NOMO-1 treated with DMSO at 0.1 percent for 48 hours (cell line): ENCODE data around the gene TOMM70.
"Not testable (repeated sequence)": the region's sequence is repeated elsewhere in the genome, so short reads cannot be mapped to it uniquely, and the experiment has no call there.

Source experiments
- DNase-seq: peaks from one replicate; lab custom pipeline; 2025; ENCODE audit not compliant: unreplicated experiment; lab: John Stamatoyannopoulos, UW

The TOMM70 gene

DNA sequence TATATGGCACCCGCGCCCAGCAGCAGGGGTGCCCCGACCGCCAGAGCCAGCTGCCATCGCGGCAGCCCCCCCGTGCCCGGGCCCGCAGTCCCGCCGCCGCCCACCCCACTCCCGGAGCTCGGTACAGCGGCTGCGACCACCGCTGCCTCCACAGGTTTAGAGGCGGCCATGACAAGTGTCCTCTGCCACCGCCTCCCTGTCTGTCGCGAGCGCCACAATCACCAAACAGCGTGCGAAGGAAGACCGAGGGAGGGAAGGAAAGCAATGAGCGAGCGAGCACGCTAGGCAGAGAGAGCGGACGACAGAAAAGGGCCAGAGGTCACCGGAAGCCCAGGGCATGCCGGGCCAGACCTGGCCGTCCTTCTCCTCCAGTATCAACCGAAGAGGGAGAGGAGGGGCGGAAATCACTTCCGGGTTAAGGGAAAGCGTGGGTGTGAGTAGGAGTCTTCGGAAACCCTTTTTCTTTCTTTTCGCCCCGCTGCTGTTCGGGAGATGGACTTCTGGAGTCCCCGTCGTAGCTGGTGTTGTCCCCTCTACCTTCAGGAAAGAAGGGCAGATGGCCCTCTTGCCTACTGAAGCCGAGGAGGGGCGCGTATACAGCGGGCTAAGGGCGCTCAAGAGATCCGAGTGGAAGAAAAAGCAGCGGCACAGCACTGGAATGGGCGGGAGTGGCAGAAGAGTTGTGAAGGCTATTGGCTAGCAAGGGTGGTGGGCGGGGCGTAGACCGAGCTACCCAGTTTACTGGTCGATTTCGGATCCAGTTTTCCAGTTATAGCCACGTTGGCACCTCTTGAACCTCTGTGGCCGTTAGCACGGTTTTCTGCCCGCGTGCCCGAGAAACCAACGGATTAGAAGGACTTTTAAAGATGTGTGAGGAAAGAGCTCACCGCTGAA lies at the start of gene TOMM70, which contains the start of gene LNP1:
TSS of gene TOMM70 (minus strand) at position 310 of the 894 bp plus-strand sequence. CDS start at position 170, 140 bp downstream.
TSS of gene LNP1 (plus strand) at position 760 of the 894 bp plus-strand sequence. CDS start 28,191 bp downstream, outside the sequence.
- DNase-seq = peak; percentile 96

DNA sequence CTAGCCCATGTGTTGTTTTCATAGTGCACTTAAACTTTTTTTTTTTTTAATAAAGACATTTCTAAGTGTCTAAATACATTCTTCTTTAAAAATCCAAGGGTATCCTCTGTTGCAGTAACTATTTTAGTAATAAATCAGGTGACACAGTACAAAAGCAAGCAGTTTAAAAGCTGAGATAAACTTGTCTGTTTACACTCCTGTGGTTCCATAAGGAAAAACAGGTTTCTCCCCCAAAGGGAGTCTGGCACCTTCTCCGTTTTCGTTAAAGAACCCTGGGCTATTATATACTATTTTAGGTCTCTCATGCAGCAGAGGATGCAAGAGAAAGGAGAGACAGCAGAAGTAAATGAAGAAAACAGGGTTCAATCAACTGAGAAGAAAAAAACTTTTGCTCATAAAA lies 48.3 kb upstream of the TOMM70 start:
- DNase-seq = no peak

DNA sequence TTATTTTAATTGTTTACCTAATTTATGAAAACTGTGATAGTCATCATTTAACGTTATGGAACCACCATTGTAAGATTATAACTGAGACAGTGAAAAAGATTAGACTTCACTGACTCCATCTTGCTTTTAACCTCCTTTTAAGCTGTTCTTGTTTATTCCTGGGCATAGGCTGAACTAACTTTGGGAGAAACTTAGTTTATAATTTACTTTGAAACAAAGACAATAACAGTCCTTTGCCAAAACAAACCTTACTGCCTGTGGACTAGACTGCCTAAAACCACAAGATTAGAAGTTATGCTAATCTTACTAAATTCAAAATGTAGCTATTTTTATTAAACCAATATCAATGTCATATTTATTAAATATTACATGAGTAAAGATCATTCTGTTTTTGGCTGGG lies 47.2 kb upstream of the TOMM70 start:
- DNase-seq = no peak

DNA sequence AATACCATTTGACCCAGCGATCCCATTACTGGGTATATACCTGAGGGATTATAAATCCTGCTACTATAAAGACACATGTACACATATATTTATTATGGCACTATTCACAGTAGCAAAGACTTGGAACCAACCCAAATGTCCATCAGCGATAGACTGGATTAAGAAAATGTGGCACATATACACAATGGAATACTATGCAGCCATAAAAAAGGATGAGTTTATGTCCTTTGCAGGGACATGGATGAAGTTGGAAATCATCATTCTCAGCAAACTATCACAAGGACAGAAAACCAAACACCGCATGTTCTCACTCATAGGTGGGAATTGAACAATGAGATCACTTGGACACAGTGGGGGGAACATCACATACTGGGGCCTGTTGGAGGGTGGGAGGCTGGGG lies 46.2 kb upstream of the TOMM70 start:
- not testable (repeated sequence) for DNase-seq

DNA sequence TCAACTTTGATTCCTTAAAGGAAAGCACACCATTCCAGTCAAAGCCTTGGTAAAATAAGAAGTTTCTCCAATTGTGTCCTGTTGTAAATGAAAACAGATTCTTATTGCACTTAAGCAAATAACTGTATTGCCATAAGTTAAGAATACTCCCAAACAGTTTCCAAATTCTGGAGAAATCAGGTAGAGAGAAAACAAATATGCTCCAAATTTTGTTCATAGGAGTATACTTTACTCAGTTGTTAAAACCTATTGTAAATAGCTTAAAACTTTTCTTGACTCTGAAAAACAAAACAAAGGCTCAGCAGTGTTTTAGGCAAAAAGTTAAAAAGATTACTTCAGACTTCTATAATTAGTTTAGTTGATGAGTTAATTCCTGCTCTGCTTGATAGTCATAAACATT lies 42.8 kb upstream of the TOMM70 start:
- no peak for DNase-seq

DNA sequence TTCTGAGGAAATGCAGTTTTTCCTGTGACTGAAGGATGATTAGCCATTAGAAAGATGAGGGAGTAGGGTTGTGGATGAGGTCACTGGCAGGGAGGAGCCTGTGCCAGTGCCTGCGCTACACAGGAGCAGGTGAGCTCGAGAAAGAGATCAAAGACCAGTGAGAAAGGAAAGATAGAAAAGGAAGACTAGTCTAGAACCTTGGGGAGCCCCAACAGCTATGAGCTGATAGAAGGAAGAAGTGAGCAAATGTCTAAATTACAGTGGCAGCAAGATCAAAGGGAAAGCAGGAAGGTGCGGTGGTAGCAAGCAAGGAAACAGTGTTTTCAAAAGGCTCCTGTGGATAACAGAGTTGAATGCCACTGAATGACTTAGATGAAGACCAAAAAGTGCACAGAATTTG lies 40.0 kb upstream of the TOMM70 start:
- no peak for DNase-seq

DNA sequence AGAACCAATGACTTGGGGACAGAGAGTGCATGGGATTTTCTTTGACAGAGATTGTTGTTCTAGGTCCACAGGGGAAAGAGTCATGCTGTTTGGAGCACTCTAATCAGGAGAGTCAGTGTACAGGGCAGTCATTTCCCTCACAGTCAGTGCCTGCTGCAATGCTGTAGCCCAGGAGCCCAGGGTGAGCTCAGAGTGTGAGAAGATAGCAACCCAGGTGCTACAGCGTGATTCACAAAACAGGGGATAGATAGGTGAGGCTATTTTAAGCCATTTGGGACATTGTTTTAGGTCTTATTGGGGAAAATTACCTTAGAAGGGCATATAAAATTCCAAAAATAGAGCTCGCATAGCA lies 37.7 kb upstream of the TOMM70 start:
- no peak for DNase-seq

DNA sequence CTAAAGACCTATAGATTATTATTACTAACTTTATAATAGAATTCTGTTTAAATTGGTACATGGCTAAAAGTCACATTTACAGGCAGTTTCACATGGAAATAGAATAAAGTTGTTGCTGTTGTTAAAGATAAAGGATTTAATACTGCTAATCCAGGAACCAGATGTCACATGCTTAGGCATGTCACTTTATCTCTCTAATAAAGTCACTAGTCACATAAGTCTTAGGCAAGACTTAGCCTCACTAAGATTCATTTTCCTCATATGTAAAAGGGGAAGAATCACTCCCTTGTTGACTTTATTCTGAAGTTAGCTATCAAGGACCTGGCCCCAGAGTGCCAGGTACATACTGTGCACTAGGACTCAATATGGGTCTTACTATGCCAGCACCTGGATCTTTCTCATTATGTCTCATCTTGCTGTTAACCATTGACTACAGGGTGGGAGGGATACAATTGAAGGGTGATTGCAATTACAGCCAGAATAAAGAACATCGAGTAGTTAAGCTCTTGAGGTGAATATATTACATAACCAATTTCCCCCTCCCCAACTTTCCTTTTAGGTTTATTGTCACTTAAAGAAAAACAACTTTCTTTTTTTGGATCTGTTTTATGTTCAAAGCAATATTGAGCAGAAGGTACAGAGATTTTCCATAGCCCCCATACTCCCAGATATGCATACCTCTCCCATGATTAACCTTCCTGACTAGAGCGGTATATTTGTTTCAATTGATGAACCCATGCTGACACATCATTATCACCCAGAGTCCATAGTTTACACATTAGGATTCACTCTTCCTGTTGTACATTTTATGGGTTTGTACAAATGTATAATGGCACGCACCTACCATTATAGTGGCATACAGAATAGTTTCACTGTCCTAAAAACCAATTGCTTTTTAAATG lies 37.1 kb upstream of the TOMM70 start:
- DNase-seq = peak; percentile 0

DNA sequence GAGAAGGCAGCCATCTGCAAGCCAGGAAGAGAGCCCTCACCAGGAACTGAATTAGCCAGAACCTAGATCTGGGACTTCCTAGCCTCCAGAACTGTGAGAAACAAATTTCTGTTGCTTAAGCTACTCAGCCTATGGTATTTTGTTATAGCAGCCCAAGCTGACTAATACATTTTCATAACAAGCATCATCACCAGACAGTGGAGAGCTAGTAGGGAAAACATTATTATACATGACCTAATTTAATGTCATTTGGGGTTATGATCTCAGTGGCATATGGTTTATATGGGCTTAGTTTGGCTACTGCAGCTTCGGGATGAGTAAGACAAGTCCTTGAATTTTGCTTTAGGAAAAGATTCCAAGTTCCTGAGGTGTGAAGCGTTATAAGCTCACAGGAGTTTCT lies 36.1 kb upstream of the TOMM70 start:
- DNase-seq = no peak

DNA sequence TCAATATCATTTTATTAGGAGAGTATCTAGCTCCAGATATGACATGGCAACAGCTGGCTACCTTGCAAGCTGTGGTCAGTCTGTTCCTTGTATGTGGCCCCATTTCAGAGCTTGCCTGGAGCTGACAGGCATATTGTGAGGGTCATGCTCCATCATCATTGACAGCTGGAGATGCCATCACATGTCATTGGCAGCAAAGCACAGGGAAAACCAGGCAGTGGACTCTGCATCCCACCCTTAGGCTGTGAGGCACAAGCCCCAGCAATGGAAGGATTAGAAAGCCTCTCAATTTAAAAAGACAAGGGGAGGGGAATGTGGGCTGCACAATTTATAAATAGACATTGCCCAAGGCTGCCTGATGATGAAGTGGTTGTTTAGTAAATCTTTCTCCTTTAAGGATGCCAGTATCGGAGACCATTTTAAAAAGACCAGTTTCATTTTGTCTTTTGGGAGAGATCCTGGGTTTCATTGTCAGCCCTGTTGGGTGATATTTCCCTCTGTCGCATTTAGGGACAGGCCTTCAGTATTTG lies 28.4 kb upstream of the TOMM70 start:
- no peak for DNase-seq

DNA sequence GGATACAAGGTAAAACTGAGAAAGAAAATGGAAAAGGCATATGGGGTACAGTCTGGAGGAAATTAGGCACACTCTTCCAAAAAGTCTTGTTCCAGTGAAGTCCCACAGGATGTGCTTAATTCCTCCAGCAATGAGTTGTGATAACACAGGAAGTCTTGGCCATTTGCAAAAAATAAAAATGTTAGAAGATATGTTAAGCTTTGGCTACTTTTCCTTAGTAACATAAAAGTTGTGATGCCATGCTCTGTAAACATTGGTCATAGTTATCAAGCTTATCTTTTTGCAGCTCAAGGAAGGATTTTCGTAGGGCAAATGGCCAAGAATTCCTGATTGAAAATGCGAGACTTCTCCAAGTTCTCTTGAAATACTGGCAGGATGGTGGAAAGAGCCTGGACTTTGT lies 26.8 kb upstream of the TOMM70 start:
- DNase-seq = no peak

DNA sequence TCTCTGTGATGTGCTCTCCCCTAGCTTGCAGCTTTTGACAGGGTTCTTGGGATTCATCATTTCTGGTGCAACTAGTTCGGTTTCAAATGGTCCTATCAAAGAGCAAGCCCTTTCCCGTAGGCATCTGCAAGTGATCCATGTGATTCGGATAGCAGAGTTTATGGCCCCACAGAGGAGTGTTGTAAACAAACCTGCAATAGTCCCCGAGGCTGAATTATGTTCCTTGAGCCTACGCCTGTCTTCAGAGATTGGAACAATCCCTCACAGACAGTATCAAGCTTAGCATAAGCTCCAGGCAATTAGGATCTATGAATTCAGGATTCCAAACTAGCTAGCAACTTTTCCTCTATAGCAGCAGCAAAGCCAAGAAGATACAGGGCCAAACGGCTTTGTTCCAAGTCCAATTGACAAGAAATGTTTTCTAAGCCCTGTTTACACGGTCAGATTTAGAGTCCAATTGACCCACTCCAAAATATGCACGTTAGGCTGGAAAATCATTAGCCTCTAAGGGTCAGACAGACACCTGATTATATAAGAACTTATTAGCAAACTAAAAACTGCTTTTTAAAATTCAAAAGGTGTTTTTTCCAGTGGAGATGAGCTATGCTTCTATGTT lies 25.3 kb upstream of the TOMM70 start:
- DNase-seq = no peak

DNA sequence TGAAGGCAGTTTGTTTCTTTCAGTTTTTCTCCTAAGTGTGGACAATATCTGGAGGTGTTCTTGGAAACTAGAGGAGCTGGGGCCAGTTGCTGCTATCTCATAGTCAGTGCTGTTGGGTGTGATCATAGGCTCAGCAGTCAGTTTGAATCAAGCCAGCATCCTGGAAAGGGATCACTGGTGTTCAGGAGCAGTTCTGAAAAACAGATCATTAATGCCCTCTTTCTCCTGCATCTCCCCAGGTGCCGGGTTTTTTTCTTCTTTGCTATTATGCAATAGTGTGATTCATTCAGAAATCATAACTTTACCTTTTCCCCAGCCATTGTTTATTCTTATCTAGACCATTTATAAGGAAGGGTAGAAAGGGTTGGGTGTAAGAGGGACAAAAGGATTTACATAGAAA lies 24.4 kb upstream of the TOMM70 start:
- no peak for DNase-seq

DNA sequence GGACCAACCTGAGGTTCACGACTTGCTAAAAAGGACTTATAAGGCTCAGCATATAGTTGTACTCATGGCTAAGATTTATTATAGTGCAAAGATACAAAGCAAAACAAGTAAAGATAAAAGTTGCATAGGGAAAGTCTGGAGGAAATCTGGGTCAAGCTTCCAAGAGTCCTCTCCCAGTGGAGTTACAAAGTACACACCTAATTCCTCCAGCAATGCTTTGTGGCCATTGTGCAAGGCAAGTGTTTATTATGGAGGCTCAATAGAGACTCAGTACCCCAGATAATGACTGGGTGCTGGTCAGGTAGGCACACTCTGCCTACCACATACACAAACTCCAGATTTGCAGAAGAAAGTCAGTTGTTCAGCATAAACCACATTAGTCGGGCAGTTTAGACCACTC lies 23.4 kb upstream of the TOMM70 start:
- no peak for DNase-seq

DNA sequence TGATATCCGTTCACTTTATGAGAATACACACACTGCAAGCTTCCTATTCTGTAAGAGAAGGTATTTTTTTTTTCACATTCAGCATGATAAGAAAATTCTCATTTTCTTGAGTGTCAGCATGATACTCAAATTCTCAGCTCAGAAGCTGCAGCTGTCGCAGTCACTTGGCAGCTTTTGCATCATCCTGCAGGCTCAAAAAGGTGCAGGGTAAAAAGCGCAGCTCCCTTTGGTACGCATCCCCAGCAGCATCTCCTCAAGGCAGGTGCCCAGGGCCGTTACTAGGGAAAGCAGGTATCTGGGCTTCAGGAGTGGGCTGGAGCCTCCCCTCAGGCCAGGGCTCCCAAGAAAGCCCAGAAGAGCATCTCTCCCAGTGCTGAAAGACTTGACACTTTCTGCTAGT lies 22.7 kb upstream of the TOMM70 start:
- DNase-seq = no peak

DNA sequence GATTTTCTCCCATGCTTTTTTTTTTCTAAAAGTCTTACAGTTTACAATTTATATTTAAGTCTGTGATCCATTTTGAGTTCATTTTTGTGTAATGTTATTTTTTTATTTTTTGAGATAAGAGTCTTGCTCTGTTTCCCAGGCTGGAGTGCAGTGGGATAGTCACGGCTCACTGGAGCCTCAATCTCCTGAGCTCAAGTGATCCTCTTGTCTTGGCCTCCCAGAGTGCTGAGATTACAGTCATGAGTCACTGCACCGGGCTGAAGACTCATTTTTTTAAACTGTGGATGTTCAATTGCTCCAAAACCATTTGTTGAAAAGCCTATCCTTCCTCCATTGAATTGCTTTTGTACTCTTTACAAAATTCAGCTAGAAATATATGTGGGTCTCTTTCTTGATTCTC lies 20.0 kb upstream of the TOMM70 start:
- DNase-seq = no peak

DNA sequence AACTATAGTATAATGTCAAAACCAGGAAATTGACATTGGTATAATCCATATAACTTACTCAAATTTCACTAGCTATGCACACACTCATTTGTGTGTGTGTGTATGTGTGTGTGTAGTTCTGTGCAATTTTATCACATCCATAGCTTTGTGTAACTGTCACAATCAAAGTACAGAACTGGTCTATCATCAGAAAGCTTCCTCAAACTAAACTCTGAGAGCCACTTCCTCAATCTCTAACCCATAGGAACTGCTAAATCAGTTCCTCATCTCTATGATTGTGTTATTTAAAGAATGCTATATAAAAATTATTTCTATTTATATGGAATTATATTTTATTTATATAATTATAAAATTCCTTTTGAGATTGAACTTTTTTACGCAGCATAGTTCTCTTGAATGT lies 18.5 kb upstream of the TOMM70 start:
- DNase-seq = peak; percentile 88

DNA sequence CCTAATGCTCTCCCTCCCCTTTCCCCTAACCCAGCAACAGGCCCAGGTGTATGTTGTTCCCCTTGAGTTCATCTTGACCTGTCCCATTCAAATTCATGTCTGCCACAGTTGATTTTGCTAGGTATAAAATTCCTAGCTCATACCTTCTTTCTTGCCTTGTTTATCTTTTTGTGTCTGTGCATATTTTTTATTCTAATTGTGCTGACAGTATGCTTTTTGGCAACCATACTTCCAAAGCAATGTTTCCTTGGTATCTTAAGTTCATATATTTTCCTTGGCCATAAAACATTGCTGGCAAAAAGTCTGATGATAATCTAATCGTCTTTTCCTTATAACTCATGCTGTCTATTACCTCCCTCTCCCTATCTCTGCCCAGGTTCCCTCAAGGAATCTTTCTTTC lies 16.0 kb upstream of the TOMM70 start:
- DNase-seq = no peak

DNA sequence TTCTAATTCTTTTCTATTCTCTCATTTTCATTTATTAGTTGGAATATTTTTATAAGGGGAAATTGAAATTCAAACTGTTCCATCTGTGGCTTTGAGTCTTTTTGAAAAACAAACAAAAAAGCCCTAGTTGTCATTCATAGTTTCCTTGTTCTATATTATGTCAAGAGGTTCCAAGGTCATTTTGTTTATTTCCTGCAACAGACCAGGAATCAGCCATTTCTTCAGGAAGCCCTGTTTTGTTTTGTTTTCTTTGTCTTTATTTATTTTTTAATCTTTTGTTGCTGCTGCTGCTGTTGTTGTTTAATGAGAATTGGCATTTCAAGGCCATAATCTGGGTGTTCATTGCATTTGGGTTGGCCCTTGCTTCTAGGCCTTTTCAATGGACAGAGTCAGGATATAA lies 15.3 kb upstream of the TOMM70 start:
- no peak for DNase-seq

DNA sequence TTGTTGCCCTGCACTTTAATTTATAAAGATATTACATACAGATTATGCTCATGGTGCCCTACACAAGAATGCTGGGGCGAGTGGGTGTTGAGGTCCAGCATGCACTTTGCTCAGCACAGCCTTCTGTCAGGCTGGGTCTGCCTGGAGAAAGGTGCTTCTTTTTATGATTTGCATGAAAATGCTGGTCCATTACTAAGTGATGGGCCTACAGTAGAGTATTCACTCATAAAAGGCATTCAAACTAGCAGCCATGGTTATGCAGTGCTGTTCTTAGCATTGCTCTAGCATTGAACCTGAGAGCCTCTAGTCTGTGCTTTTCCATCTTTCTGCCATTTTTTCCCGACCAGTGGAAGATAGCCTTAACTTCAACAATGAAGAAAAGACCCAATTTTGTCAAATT lies 12.7 kb upstream of the TOMM70 start:
- no peak for DNase-seq

DNA sequence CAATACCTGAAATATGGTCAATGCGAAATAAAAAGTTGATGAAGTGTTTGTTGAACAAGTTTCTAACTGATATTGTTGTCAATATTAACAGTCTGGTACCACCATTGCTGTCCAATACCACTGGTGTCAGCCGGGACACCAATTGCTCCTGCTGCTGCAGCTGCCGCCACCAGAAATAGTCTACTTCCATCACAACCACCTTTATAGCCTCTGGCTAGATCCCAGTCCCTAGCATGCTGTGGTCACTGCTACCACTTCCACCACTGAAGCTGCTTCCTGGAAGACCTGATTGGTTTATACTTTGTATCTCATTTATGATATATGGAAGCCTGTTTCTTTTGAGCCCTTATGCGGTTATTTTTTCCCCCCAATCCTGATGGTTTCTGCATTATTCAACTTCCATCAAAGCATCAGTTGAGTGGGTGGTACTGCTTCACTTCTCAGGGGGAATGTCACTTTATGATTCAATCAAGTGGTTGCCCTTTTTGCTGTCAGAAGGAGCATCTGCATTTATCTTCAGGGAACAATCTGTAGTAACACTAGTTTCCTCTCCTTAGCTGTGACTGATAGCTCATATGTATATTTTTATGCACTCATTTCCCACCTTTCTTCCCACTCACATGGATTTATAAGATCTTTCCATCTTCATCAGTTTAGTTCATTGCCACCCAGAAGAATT lies 12.2 kb upstream of the TOMM70 start:
- no peak for DNase-seq
